DMS153 treated with DMSO at 0.1 percent for 48 hours (cell line): ENCODE measurements around the gene CFAP161.
"Not testable (repeated sequence)": the region's sequence is repeated elsewhere in the genome, so short reads cannot be mapped to it uniquely, and the experiment has no call there.

Experiments
- DNase-seq: peaks from one replicate; lab custom pipeline; 2025; ENCODE audit not compliant: unreplicated experiment; lab: John Stamatoyannopoulos, UW

The CFAP161 gene

DNA sequence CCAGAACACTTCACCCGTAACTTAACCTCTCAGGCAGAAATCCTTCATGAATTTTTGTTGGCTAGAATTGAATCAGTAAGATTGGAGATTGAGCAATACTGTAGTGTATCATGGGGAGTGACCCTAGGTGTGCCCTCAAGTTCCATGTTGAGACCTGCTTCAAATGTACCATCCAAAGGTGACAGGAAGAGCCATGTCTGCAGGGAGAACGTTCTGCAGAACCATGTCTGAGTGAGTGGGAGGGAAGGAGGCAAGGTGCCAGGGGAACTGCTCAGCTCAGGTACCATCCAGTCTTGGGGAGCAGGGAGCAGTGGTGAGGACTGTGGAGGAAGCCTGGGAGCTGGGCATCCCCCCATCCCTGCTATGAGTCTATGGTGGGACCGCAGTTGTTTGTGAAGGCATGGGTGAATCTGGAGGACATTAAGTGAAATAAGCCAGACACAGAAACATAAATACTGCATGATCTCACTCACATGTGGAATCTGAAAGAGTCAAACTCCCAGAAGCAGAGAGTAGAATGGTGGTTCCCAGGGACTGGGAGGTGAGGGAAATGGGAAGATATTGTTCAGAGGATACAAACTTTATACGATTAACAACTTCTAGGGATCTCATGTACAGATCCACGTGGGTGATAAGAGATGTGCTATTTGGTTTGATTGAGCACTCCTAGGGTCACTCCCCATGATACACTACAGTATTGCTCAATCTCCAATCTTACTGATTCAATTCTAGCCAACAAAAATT, 23.3 kb downstream of the CFAP161 start:
- no peak for DNase-seq

DNA sequence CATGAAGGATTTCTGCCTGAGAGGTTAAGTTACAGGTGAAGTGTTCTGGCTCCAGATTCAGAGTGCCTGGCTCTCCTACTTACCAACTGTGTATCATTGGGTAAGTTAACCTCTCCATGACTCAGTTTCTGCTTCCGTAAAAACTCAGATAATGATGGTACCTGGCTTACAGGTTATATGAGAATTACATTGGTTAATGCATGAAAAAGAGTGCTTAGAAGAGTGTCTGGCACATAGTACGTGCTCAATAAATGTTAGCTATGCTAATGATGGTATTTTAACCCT, 23.8 kb downstream of the CFAP161 start:
- DNase-seq: no peak

DNA sequence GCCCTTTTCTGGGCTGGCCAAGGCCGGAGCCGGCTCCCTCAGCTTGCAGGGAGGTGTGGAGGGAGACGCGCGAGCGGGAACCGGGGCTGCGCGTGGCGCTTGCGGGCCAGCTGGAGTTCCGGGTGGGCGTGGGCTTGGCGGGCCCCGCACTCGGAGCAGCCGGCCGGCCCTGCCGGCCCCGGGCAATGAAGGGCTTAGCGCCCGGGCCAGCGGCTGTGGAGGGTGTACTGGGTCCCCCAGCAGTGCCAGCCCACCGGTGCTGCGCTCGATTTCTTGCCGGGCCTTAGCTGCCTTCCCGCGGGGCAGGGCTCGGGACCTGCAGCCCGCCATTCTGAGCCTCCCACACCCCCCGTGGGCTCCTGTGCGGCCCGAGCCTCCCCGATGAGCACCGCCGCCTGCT, 24.5 kb downstream of the CFAP161 start:
- DNase-seq: not testable (repeated sequence)

DNA sequence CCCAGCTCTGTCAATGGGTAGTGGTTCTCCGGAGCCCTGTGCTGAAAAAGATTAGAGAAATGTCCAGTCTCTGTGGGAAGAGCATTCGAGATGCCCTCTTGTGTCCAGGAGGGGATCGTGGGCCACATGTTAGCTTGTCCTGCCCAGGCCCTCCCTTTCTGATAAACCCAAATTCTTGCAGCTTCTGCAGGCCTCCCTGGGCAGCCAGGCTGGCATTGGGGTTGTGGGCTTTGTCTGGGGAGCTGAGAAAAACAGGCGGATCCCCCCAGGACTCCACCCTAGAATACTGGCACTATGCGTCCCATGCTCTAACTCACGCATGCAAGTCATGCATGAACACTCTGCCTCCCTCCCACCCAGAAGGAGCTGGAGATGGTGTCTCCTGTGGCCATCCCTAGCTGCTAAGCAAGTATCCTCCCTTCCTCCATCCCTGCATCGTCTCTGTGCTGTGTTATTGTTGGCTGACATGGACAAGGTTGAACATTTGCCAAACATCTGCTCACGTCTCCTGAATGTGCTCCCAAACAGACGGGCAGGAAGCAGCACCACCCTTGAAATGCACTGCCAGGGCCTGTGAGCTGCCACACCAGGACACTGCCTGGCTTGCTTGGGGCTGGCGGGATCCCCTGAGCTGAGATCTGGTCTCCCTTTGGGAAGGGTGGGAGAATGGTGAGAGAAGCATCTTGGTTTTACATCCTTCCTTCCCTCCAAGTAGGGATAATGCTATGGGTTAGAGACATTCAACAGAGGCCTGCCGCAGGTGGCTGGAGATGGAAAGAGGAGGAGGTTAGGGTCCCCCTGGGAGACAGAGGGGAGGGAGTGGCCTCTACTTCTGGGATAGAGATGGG, 26.5 kb downstream of the CFAP161 start:
- DNase-seq: peak; percentile 30

DNA sequence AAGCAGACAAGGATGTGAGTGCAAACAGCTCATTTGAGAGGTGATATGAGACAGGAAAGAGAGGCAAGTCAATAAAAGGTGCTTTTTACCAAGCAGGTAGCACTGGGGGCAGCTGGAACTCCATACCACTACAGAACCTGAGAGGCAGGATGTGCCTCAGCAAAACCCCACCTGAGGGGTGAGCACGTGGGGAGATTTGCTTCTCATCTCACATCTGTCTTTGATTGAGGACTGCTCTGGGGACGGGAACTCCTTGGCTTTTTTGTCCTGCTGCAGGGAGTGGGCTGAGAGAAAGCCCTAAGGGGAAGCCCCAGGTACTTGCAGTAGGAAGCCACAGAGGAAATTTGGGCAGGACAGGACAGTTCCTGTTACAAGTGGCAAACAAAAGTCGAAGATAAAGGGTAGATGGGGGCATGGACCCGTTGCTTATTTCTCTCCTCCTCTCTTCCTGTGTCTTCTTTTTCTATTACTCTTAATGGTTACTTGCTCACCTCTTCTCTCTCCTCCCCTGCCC, 27.1 kb downstream of the CFAP161 start:
- DNase-seq: no peak

DNA sequence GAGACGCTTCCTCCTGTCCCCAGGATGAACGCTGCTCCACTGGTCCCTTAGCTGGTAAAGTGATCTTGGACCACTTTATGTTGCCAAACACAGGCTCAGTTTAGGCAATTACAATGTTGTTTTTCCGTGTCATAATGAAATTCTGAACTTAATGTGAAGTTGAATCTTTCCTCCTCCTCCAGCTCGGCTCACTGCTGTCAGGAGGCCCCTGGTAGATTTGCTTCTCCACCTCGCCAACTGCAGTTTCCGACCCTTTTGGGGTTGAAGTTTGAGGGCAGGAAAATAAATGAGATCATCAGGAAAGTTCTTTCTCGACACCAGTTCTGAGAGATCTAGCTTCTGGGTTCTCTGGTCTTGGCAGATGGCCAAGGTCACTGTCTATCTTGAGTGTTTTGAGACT, 27.8 kb downstream of the CFAP161 start:
- DNase-seq: no peak

DNA sequence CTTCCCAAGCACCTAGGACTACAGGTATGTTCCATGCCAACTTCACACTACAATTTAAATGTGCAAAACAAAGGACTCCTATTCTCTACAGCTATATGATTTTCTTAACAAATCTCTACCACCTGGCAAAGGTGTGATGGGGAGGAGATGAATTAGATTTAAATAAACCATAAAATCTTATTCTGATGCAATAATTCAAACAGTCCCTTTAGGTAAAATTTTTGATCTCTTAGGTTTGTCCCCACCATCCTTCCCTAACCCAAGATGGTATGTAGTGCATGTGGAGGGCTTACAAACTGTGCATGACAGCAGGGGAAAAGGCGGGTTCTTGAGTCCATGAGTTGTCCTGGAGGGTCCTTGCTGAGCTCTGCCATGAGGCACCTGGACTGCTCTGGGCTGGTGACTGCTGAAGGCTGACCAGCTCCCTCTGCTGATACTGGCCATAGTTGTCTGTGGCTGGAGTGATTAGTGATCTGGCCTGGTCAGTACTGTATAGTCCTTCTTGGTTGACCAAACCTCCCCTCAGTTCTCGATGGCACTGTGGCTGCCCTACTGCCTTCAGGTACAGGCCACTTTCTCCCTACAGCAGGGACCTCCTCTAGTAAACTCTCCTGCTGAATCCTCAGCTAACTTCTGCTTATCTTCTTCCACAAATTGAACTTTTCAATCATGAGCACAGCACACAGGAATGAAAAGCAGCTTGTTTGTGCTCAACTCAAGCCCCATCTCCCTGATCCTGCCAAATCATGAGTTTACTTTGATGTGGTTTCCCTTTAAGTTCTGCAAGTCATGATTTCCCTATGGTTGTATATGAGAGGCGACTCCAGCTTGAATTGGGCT, 30.1 kb downstream of the CFAP161 start:
- no peak for DNase-seq

DNA sequence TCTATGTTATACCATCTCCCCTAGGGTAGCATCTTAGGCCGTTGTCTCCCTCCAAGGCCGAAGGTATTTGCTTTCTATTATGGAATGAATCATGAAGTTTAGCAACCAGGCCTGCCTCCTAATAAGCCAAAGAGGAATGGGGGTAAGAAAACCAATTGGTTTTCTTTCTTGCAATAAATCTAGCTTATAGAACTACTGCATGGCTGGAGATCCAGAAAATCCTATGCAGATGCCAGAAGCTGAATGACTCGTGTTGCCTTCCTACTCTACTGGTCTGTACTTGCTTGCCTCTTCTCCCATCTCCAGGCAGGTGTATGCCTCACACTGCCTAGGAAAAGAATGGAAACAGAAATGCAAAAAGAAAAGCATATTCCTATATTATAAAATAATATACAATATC, 31.5 kb downstream of the CFAP161 start:
- DNase-seq: no peak

DNA sequence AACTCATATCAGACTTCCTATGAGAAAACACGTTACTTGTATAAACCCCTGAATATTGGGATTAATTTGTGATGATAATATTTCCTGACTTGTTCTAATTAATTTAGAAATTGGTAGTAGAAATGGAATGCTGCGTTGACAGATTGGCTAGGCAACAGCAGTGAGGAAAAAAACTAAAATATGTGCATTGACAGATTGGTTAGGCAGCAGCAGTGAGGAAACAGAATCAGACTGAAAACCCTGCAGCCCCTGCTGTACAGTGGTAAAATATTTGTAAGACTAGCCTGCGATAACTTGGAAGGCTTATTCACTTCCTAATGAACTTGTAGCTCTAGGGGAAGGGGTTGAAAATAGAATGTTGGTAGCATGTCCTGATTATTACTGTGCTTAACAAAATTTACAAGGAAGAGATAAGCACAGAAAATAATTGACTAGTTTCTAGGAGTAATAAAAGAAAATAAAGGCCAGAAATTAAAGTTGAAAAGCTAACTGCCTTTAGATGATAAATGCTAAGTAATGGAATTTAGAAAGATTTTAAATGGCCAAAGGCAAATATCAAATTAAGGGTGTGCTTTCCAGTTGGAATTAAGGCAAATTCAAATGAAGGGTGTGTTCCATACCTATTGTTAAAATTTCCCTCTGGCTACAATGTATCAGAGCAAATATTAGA, 32.7 kb downstream of the CFAP161 start:
- DNase-seq: no peak

DNA sequence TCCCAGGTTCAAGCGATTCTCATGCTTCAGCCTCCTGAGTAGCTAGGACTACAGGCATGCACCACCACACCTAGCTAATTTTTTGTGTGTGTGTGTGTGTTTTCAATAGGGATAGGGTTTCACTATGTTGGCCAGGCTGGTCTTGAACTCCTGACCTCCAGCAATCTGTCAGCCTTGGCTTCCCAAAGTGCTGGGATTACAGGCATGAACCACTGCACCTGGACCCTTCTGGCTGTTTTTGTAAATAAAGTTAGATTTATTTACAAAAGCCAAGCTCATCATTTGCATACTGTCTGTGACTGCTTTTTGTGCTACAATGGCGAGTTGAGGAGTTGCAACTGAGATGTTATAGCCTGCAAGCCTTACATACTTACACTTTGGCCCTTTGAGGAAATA, 34.1 kb downstream of the CFAP161 start:
- no peak for DNase-seq

DNA sequence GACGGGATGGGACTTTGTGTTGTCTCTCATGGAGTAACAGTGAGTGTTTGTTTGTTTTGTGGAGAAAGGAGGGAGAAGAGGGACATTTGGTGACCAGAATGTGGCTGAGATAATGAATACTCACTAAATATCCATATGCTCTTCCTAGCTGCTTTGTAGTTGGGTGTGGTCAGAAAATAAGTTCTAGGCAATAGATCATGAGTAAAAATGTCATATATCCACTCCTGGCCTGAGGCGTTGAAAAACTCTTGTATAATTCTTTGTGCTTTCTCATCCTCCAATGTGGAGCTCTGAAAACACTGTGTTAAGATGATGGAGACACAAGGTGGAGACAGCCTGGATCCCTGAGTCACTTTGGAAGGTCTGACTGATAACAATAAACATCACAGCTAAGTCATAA, 34.6 kb downstream of the CFAP161 start:
- DNase-seq: no peak

DNA sequence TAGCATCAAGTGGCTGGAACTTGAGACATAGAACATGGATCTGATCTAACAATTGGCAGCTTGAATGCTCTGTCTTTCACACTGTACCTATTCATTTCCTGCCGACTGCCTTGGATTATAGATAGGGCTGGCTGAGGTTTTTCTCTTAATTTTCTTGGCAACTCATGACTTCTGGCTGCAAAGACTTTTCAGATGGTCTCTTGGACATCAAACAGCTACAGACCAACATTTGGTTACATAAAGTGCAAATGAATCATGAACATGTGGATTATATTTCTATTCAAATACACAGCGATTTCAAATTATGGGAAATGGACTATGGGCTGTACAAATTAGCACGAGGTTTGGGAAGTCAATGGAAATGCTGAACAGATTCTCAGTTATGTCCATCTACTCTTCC, 36.4 kb downstream of the CFAP161 start:
- DNase-seq: no peak

DNA sequence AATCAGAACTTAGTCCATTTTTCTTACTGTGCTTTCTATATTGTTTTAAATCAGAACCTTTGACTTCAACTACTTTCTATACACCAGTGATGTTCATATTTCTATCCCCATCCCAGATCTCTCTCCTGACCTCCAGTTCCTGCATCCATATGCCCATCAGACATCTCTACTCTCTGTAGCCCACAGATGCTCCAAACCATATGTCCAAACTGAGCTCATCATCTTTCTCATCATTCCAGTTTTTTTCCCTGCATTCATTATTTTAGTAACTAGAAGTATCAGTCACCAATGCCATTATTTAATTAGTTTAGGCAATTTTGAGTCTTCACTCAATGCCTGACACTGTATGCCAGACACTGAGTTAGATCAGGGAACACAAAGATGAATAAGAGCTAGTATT, 37.2 kb downstream of the CFAP161 start:
- DNase-seq: no peak

DNA sequence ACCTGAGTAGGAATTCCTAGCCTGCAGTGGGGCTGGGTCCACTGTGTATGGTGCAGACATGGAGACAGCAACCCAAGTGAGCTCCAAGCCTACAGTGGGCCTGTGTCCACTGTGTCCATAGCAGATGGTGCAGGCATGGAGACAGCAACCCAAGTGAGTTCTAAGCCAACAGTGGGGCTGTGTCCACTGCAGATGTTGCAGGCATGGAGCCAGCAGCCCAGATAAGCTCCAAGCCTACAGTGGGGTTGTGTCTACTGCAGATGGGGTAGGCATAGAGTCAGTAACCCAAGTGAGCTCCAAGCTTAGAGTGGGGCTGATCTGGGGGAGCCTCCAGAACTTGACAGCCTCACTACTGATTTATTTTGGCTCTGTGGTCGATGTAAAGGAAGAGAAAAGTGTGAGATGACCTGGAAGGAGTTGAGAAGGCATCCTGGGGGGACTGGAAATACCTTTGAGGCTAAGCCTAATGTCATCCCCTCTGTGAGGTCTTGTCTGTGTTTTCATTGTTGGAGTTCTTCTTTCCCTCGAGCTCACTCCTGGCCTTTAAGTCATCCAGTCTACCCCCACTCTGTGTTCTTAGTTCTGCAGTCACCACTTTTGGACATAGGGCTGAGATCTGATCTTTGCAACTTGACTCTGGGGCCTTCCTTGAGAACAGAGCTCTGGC, 40.2 kb downstream of the CFAP161 start:
- no peak for DNase-seq

DNA sequence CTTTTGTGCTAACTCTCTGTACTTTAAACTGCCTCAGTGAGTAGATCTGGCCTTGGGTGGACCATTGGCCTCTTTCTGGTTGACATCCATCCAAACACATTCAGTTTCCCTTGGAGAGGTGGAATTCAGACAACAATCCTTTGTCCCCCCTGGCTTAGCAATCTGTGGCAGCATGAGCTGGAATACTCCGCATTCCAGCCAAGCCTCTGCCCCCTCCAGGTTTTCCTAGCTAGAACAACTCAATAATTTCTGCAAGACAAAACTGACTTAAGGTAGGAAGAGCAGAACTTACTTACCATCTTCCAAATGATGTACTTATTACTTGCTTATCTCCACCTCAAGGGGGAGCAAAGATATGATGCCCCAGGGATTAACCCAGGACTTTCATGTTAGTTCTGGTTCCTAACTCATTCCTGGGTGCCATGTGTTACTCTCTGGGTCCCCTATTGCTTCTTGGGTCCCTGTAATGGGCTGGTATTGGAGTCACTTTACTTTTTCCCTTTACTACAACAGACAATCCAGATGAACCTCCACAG, 40.8 kb downstream of the CFAP161 start:
- no peak for DNase-seq

DNA sequence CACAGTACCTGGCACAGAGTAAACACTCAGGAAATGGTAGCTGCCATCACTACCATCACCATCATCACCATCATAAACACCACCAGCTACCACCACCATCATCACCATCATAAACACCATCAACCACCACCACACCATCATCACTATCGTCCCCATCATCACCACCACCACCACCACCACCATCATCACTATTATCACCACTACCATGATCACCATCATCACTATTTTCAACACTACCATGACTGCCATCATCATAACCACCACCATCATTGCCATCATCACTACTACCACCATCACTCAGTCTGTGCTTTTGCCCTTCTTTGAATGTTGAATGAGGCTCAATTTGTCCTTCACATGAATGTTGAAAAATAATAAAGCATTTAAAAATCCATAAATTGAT, 41.4 kb downstream of the CFAP161 start:
- no peak for DNase-seq

DNA sequence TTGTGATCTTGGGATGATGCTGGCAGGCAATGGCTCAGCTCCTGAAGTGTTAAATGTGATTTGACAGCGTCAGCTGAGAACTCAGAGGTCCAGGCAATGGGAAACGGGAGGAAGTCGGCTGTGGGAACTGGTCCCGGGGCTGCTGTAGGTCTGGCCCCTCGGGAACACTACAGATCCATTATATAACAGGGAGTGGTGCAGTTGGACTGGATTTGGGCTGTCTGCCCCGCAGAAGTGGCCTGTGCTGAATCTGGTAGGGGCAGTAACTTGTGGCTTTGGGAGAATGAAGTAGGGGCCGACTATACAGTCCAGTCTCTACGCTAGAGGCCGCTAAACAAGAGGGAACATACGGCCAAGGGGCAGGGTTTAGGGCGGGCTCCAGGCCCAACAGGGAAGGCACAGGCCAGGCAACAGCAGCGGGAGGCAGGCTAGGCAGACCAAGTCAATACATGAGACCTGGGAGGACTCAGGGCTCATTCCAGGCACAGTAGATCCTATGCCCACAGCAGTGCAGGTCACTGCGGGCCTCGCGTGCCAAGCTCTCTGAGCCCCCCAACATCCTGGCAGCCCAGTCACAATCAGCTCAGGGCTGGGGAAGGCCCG, 42.3 kb downstream of the CFAP161 start:
- no peak for DNase-seq

DNA sequence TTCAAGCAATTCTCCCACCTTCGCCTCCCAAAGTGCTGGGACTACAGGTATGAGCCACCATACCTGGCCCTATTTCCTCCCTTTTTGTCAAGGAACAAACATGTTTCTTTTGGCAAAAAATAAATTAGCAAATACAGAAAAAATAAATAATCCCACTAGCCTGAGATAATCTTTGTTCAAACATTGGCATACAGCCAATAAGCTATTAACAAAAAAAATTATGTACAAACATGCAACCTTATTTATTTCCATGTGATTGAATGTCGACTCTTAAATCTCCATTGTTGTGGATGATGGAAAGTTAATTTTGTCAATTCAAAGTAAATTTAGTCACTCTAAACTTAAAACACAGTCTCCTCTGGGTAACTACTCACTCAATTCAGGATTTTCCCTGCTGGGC, 44.3 kb downstream of the CFAP161 start:
- DNase-seq: no peak

DNA sequence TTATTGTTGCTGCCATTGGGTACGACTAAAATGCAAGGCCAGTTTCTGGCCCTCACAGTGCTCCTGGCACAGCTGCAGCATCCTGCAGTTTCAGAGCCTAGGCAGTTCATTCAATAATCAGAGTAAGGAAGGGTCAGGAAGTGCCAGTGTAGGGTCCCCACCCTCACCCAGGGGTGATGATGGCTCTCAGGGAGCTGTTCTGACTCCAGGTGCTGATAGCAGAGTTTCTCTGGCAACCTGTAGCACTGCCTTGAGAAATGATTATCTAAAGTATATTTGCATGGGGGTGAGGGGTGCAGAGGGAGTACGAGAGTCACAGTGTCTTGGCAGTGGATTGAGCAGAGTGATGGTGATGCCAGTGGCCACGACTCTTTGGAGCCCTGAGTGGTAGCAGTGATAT, 47.1 kb downstream of the CFAP161 start:
- DNase-seq: no peak
